ENCODE data around the gene PPP2R2B.

PPP2R2B gene

GRCh38 chr5:146789712-146790653 lies 88.6 kb downstream of the PPP2R2B start:
- in situ Hi-C loops (cut with MboI; ENCODE audit: low sequenced_read_pairs): no loop called here

DNA sequence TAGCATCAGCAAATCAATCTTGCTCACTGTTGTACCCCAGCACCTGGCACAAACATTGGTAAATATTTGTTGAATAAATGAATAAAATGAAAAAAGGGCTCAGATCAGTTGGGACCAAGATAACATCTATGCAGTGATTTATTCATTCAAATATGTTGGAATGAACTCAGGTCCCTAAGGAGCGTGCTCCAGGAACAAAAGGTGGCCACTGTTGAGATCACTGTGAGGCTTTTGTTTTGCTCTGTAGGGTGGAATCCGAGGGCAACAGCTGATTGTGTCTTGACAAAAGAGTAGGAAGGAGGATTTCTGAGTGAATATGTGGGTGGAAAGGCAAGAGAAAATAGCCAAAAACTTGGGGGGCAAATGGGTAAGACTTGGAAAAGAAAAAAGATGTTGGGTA lies 89.7 kb downstream of the PPP2R2B start:
- in situ Hi-C loops (cut with MboI; ENCODE audit: low sequenced_read_pairs): no loop called here

- in situ Hi-C loops (cut with MboI; ENCODE audit: low sequenced_read_pairs): no loop called here
These were observed 93.5 kb downstream of the PPP2R2B start for GRCh38 chr5:146785065-146785464.

GRCh38 chr5:146781157-146781556 lies 97.4 kb downstream of the PPP2R2B start:
- in situ Hi-C loops (cut with MboI; ENCODE audit: low sequenced_read_pairs): no loop called here

- in situ Hi-C loops (cut with MboI; ENCODE audit: low sequenced_read_pairs): no loop called here
These were observed 99.2 kb downstream of the PPP2R2B start for GRCh38 chr5:146779211-146779869.

DNA sequence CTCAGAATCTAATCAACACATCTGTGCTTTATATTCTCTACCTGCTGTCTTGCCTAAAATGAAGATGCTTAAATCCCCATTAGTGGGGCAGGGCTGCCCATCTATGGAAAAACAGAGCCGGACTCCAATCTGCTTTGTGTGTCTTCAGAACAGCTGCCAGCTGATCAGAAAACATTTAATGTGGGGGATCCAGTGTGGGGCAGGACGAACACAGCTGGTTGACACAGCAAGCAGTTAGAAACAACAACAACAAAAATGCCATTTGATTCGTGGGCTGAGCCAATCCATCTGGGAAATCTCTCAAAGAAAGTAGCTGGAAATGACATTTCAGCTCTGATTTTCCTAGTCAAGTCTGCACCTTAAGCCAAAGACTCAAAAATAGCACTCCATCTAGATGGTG lies 99.8 kb downstream of the PPP2R2B start:
- in situ Hi-C loops (cut with MboI; ENCODE audit: low sequenced_read_pairs): no loop called here

GRCh38 chr5:146778261-146778660 lies 100.3 kb downstream of the PPP2R2B start:
- in situ Hi-C loops (cut with MboI; ENCODE audit: low sequenced_read_pairs): no loop called here

GRCh38 chr5:146772881-146773466 lies 105.6 kb downstream of the PPP2R2B start:
- in situ Hi-C loops (cut with MboI; ENCODE audit: low sequenced_read_pairs): no loop called here

- in situ Hi-C loops (cut with MboI; ENCODE audit: low sequenced_read_pairs): no loop called here
These were observed 107.6 kb downstream of the PPP2R2B start for GRCh38 chr5:146770980-146771379.

DNA sequence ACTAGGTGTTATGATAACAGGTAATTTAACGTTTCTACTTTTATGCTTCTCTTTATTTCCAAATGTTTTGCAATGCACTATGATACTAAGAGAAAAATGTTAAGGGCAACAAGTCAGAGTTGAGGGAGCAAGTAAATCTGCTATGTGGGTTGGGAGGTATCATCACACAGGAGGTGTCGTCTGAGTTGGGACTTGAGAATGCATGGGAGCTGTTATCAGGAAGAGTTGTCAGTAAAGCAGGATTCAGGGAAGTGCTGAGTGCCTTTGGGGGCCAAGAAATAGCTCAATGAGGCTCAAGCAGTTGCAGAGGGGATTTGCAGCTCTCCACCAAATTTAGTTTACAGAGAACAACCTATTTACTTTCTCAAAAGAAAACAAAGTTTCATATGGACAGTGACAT lies 108.0 kb downstream of the PPP2R2B start:
- in situ Hi-C loops (cut with MboI; ENCODE audit: low sequenced_read_pairs): no loop called here

DNA sequence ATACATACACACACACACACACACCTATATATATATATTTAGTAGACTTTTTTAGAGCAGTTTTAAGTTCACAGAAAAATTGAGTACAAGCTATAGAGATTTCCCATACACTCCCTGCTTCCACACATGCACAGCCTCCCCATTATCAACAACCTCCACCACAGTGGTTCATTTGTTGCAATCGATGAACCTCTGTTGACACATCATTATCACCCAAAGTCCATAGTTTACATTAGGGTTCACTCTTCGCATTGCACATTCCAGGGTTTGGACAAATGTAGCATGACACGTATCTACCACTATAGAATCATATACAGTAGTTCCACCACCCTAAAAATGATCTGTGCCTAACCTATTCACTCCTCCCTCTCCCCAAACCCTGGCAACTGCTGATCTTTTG lies 111.0 kb downstream of the PPP2R2B start:
- in situ Hi-C loops (cut with MboI; ENCODE audit: low sequenced_read_pairs): no loop called here

- in situ Hi-C loops (cut with MboI; ENCODE audit: low sequenced_read_pairs): no loop called here
These were observed 112.5 kb downstream of the PPP2R2B start for GRCh38 chr5:146766013-146766412.

GRCh38 chr5:146765089-146765832 lies 113.3 kb downstream of the PPP2R2B start:
- in situ Hi-C loops (cut with MboI; ENCODE audit: low sequenced_read_pairs): no loop called here

- in situ Hi-C loops (cut with MboI; ENCODE audit: low sequenced_read_pairs): no loop called here
These were observed 115.7 kb downstream of the PPP2R2B start for GRCh38 chr5:146762830-146763229.

DNA sequence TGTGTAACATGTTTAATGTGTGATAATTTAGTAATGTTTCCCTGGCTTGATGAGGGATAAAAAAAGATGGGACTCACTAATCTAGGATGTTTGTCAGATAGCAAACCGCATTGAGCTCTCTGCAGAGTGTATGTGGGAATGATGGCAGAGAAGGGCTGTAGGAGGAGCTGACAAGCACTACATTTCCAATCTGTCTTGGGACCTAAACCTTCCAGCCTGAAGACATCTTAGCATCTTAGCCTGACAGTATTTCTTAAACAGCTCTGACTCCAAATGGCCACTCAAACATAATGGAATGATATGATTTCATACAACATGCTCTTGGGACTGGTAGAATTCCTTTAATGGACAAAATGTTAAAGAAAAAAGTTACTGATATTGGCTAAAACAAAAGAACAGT lies 116.7 kb downstream of the PPP2R2B start:
- in situ Hi-C loops (cut with MboI; ENCODE audit: low sequenced_read_pairs): no loop called here

DNA sequence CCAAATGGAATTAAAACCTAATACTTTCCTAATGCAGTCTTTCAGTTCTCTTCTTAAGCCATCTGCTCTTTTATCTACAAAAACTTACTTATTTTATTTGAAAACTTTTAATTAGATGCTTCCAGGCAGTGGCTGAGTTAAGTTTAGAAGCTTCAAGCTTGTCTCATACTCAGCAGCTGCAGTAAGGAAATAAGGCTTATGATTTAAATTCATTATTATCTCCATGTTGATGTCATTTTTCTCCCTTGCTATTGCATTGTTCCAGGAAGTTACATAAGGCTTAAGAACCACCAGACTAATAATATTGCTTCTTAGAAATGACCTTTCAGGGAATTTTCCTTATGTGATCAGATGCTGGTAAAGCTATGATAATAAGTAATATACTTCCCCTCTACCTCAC lies 119.6 kb downstream of the PPP2R2B start:
- in situ Hi-C loops (cut with MboI; ENCODE audit: low sequenced_read_pairs): no loop called here

DNA sequence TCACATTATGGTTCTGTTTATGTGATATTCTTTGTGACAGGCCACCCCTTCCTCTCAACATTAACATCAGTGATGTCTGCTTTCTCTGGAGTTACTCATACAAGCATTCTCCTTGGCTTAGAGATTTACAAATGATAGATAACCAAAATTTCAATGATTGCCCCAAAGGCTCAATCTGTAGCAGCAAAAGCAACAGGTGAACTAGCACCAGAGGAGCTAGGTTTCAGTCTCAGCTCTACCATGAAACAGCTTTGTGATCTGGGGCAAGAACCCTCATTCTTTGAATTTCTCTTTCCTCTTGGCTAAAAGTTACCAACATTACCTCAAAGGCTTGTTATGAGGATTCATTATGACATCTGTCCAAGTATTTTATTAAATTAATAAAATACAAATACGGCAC lies 120.5 kb downstream of the PPP2R2B start:
- in situ Hi-C loops (cut with MboI; ENCODE audit: low sequenced_read_pairs): no loop called here

DNA sequence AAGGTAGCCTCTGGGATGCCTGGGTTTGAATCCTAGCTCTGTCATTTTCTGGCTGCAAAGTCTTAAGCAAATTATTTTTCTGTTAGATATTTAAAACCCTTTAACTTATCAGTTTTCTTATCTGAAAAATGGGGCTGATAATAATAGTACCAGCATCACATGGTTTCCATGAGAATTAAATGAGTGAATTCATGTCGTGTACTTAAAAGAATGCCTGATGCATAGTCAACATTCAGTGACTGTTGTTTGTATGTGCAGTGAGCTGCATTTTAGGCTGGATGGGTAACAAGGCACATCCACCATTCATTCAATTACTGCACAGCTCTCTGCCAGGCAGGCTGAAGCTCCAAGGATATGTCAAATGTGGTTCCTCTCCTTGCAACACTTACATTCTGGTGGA lies 122.0 kb downstream of the PPP2R2B start:
- in situ Hi-C loops (cut with MboI; ENCODE audit: low sequenced_read_pairs): no loop called here

GRCh38 chr5:146755793-146756192 lies 122.8 kb downstream of the PPP2R2B start:
- in situ Hi-C loops (cut with MboI; ENCODE audit: low sequenced_read_pairs): no loop called here

DNA sequence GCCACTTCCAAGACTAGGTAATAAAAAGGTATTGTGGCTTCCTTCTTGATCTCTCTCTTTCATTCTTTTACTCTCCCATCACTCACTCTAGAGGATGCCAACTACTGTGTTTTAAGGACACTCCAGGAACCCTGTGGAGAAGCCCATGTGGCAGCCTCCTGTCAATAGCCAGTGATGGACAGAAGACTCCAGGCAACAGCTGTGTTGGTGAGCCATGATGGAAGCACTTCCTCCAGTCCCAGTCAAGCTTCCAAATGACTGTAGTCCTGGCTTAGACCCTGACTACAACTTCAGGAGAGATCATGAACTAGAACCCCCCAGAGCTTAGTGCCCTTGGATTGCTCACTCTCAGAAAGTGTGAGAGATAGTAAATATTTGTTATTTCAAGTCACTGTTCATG lies 123.9 kb downstream of the PPP2R2B start:
- in situ Hi-C loops (cut with MboI; ENCODE audit: low sequenced_read_pairs): no loop called here

DNA sequence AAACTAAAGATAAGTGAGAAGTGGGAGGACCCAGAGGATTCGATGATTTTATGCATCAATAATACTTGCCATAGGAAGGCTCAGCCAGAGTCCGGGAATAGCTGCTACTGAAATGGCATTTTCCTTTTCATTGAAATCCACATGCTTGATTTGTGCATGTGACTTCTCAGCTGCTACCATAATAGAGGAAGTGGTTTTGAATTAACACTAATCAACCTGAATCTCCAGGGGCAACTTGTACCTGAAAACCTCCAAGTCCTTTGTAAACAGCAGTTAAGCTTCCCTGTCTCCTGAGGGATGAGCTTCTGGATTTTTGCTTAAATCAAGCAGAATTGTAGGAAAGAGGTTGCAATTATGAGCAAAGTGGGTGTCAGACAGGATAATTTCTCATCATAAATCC lies 124.9 kb downstream of the PPP2R2B start:
- in situ Hi-C loops (cut with MboI; ENCODE audit: low sequenced_read_pairs): no loop called here

All from HL-60/S4 (cell line).